ENCODE measurements around the gene STX3. TPM values are rescaled to one million over a fixed set of nuclear protein-coding genes. Genes with fewer than 3 reads are reported as not detected.
A peak's percentile ranks its signal among the peaks of the same experiment; 100 is the strongest.
"Not testable (repeated sequence)": the region's sequence is repeated elsewhere in the genome, so short reads cannot be mapped to it uniquely, and the experiment has no call there.

The STX3 gene
- total and polyA plus RNA-seq, 2 experiments from 2014 or later: 19.0 to 65.5 TPM

DNA sequence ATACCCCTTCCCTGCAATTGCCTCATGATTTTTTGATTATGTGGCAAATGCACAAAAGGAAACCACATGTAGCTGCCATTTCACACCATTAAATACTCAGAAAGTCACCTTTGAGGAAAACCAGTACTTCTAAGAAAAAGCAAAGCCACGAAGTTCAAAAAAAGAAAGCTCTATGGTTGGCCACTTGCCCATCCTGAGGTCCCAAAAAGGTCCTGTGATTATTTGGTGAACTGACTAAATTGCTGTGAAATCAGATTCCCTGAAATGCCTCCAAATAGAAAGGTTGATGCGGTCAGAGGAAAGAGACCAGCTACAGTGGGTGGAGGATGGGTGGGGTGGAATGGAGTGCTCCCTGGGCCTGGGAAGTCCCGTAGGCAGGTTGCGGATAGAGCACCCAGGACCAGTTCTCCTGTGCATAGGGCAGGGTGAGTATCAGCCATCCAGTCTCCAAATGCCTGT, 28.5 kb downstream of the STX3 start (continued):
- TF ChIP-seq ZNF331 (CRISPR knock-in tag; IDR thresholded peaks at IDR 0.05; ENCODE audit: low read depth): no peak
- TF ChIP-seq, protein P1, sequence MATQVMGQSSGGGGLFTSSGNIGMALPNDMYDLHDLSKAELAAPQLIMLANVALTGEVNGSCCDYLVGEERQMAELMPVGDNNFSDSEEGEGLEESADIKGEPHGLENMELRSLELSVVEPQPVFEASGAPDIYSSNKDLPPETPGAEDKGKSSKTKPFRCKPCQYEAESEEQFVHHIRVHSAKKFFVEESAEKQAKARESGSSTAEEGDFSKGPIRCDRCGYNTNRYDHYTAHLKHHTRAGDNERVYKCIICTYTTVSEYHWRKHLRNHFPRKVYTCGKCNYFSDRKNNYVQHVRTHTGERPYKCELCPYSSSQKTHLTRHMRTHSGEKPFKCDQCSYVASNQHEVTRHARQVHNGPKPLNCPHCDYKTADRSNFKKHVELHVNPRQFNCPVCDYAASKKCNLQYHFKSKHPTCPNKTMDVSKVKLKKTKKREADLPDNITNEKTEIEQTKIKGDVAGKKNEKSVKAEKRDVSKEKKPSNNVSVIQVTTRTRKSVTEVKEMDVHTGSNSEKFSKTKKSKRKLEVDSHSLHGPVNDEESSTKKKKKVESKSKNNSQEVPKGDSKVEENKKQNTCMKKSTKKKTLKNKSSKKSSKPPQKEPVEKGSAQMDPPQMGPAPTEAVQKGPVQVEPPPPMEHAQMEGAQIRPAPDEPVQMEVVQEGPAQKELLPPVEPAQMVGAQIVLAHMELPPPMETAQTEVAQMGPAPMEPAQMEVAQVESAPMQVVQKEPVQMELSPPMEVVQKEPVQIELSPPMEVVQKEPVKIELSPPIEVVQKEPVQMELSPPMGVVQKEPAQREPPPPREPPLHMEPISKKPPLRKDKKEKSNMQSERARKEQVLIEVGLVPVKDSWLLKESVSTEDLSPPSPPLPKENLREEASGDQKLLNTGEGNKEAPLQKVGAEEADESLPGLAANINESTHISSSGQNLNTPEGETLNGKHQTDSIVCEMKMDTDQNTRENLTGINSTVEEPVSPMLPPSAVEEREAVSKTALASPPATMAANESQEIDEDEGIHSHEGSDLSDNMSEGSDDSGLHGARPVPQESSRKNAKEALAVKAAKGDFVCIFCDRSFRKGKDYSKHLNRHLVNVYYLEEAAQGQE (IDR thresholded peaks at IDR 0.05; ENCODE audit: unreplicated experiment): no peak
- TF ChIP-seq, protein P2, sequence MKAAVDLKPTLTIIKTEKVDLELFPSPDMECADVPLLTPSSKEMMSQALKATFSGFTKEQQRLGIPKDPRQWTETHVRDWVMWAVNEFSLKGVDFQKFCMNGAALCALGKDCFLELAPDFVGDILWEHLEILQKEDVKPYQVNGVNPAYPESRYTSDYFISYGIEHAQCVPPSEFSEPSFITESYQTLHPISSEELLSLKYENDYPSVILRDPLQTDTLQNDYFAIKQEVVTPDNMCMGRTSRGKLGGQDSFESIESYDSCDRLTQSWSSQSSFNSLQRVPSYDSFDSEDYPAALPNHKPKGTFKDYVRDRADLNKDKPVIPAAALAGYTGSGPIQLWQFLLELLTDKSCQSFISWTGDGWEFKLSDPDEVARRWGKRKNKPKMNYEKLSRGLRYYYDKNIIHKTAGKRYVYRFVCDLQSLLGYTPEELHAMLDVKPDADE (IDR thresholded peaks at IDR 0.05): no peak
- TF ChIP-seq POLR2AphosphoS5 (IDR thresholded peaks at IDR 0.05; ENCODE audit: low read depth): no peak

DNA sequence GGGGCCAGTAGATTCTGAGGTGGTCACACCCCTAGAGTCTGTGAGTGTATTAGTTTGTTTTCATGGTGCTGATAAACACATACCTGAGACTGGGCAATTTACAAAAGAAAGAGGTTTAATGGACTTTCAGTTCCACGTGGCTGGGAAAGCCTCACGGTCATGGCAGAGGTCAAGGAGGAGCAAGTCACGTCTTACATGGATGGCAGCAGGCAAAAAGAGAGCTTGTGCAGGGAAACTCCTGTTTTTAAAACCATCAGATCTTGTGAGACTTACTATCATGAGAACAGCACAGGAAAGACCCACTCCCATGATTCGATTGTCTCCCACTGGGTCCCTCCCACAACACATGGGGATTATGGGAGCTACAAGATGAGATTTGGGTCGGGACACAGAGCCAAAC, 29.3 kb downstream of the STX3 start:
- not testable (repeated sequence) for H2AFZ ChIP-seq; ATAC-seq; H3K27me3 ChIP-seq (ENCODE audit: insufficient read depth); H3K27ac ChIP-seq (ENCODE audit: low read depth); H3K27me3 Mint-ChIP-seq (ENCODE audit: insufficient read depth, low read depth, poor library complexity); H4K20me1 ChIP-seq (replicated peaks; ENCODE audit: insufficient read depth); H3F3A ChIP-seq (replicated peaks; ENCODE audit: low read depth); H3K9me2 ChIP-seq (ENCODE audit: insufficient read depth); H3K79me2 ChIP-seq (replicated peaks; ENCODE audit: insufficient read depth); H3K4me3 ChIP-seq; H3K4me2 ChIP-seq; H3K4me3 Mint-ChIP-seq; H3K4me1 Mint-ChIP-seq; DNase-seq (ENCODE audit: low spot score); H3K4me1 ChIP-seq (ENCODE audit: insufficient read depth)
- peaks cover 10% of the 10 kb centered on the region; the same call in 2 of the 3 replicates for H3K9me3 Mint-ChIP-seq
- peaks cover 60% of the 10 kb centered on the region for H3K36me3 Mint-ChIP-seq (ENCODE audit: low read depth)
- H3K36me3 ChIP-seq (ENCODE audit: insufficient read depth): peaks cover 11% of the 10 kb centered on the region; the same call in 1 of the 2 replicates
- H3K27ac Mint-ChIP-seq: peak overlapping the region; percentile 3; the same call in 1 of the 2 replicates

DNA sequence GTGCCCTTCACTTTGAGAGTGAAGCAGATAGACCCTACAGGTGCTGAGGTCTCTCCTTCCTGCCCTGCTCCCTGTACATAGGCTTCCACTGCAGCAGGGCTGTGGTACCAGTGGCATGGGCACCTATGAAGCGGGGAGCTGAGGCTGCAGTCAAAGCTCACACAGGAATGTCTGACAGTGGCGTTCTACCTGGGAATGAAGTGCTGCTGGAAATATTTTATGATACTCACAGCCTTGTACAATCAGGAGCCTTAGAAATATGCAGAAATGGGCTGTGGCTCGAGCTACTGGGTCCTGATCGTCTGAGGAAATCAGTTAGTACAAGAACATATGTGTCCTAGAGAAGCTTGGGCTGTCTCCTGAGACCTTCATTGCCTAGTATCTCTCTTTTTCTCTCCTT, 30.6 kb downstream of the STX3 start:
- no peaks in the 10 kb centered on the region for H3F3A ChIP-seq (replicated peaks; ENCODE audit: low read depth)
- H3K9me2 ChIP-seq (ENCODE audit: insufficient read depth): peaks cover 5% of the 10 kb centered on the region; the same call in 1 of the 2 replicates
- no peak overlapping the region for H3K4me3 Mint-ChIP-seq
- H3K27ac Mint-ChIP-seq: no peak overlapping the region
- H3K4me3 ChIP-seq: no peak overlapping the region
- no peaks in the 10 kb centered on the region for H3K4me1 Mint-ChIP-seq
- H3K27ac ChIP-seq (ENCODE audit: low read depth): no peak overlapping the region
- H3K9me3 Mint-ChIP-seq: peaks cover 10% of the 10 kb centered on the region; the same call in 2 of the 3 replicates
- DNase-seq (ENCODE audit: low spot score) (no peak), ATAC-seq (no peak)
- H4K20me1 ChIP-seq (replicated peaks; ENCODE audit: insufficient read depth): 0 out of 2 replicates have a peak, but pooled peaks cover 3% of the 10 kb centered on the region
- no peaks in the 10 kb centered on the region for H3K4me1 ChIP-seq (ENCODE audit: insufficient read depth)
- no peak overlapping the region for H2AFZ ChIP-seq
- no peaks in the 10 kb centered on the region for H3K27me3 ChIP-seq (ENCODE audit: insufficient read depth)
- H3K27me3 Mint-ChIP-seq (ENCODE audit: insufficient read depth, low read depth, poor library complexity): peaks cover 5% of the 10 kb centered on the region
- peaks cover 4% of the 10 kb centered on the region; the same call in 1 of the 2 replicates for H3K79me2 ChIP-seq (replicated peaks; ENCODE audit: insufficient read depth)
- H3K36me3 ChIP-seq (ENCODE audit: insufficient read depth): peaks cover 23% of the 10 kb centered on the region; the same call in 1 of the 2 replicates
- no peak overlapping the region for H3K4me2 ChIP-seq
- peaks cover 65% of the 10 kb centered on the region for H3K36me3 Mint-ChIP-seq (ENCODE audit: low read depth)
- TF ChIP-seq EZH2 (IDR thresholded peaks at IDR 0.05; ENCODE audit: low read depth, unreplicated experiment) (no peak), STAT1 (IDR thresholded peaks at IDR 0.05; ENCODE audit: unreplicated experiment) (no peak), ZNF331 (CRISPR knock-in tag; IDR thresholded peaks at IDR 0.05; ENCODE audit: low read depth) (no peak), CREB1 (CRISPR knock-in tag; IDR thresholded peaks at IDR 0.05; ENCODE audit: low read depth) (no peak), ZNF114 (CRISPR knock-in tag; IDR thresholded peaks at IDR 0.05) (no peak), NANOG (IDR thresholded peaks at IDR 0.05; ENCODE audit: borderline replicate concordance) (no peak), EZH2phosphoT487 (IDR thresholded peaks at IDR 0.05; ENCODE audit: unreplicated experiment) (no peak), JUNB (IDR thresholded peaks at IDR 0.05; ENCODE audit: unreplicated experiment) (no peak)
- TF ChIP-seq, protein P2 (IDR thresholded peaks at IDR 0.05): no peak
